Measurements from ENCODE around the gene HRH2. TPM values are rescaled to one million over a fixed set of nuclear protein-coding genes. Genes with fewer than 3 reads are reported as not detected.

Gene HRH2
- total RNA-seq, 3 donors from 2014 or later (not counting 1 experiment from before 2014, with no cell fraction given): 1.4 to 13.9 (median 3.1) TPM

- peaks cover 7 to 13% of the 10 kb centered on the region in 2 donors for H3K27me3 Mint-ChIP-seq (ENCODE audit: low read depth in 2 of 2)
- 91% methylated on average over 14 of the region's 14 CpGs for WGBS (ENCODE audit: insufficient coverage)
These were observed 29.4 kb downstream of the HRH2 start for GRCh38 chr5:175687231-175687701.

GRCh38 chr5:175688352-175689146, 30.7 kb downstream of the HRH2 start:
- no peaks in the 10 kb centered on the region for H3K36me3 Mint-ChIP-seq

More at GRCh38 chr5:175687231-175687701, 29.4 kb downstream of the HRH2 start:
- H3K27ac ChIP-seq (ENCODE audit: low read length): no peak overlapping the region
- no peak for TF ChIP-seq CTCF (IDR thresholded peaks at IDR 0.05)
- Mint-ChIP-seq H3K36me3 (no peaks in the 10 kb centered on the region), H3K4me1 (peaks cover 0 to 3% of the 10 kb centered on the region in 2 donors), H3K27ac (no peak overlapping the region), H3K4me3 (no peak overlapping the region), H3K9me3 (no peaks in the 10 kb centered on the region)
- DNase-seq (no peak), ATAC-seq (no peak)
- H3K4me3 ChIP-seq (ENCODE audit: low read length): no peak overlapping the region
- intact Hi-C loops (cut with micrococcal nuclease): no loop called here
- H3K36me3 ChIP-seq (ENCODE audit: control insufficient read depth, insufficient read depth, low read length): no peaks in the 10 kb centered on the region
- no peaks in the 10 kb centered on the region for H3K9me3 ChIP-seq (ENCODE audit: control insufficient read depth, insufficient read depth, low read length)
- H3K27me3 ChIP-seq (ENCODE audit: control insufficient read depth, insufficient read depth, low read length): no peaks in the 10 kb centered on the region
- H3K4me1 ChIP-seq (ENCODE audit: control insufficient read depth, insufficient read depth, low read length): peaks cover 12% of the 10 kb centered on the region

GRCh38 chr5:175689147-175689991, 31.5 kb downstream of the HRH2 start:
- no peak overlapping the region for H3K4me3 ChIP-seq (ENCODE audit: low read length)
- WGBS (ENCODE audit: insufficient coverage): 55% methylated on average over 8 of the region's 9 CpGs
- H3K27me3 Mint-ChIP-seq (ENCODE audit: low read depth in 2 of 2): peaks cover 12 to 13% of the 10 kb centered on the region in 2 donors
- TF ChIP-seq CTCF (IDR thresholded peaks at IDR 0.05): no peak
- no peaks in the 10 kb centered on the region for H3K27me3 ChIP-seq (ENCODE audit: control insufficient read depth, insufficient read depth, low read length)
- H3K4me3 Mint-ChIP-seq: no peak overlapping the region
- H3K4me1 ChIP-seq (ENCODE audit: control insufficient read depth, insufficient read depth, low read length): peaks cover 18% of the 10 kb centered on the region
- H3K36me3 Mint-ChIP-seq: no peaks in the 10 kb centered on the region
- H3K9me3 Mint-ChIP-seq: no peaks in the 10 kb centered on the region
- H3K36me3 ChIP-seq (ENCODE audit: control insufficient read depth, insufficient read depth, low read length): no peaks in the 10 kb centered on the region
- peaks cover 0 to 3% of the 10 kb centered on the region in 2 donors for H3K4me1 Mint-ChIP-seq
- H3K27ac ChIP-seq (ENCODE audit: low read length): peak overlapping the region; percentile 8
- intact Hi-C loops (cut with micrococcal nuclease): no loop called here
- ATAC-seq (peak in 2 of 3 donors; percentile 21 to 59), DNase-seq (peak in 1 of 2 donors; percentile 11)
- no peak overlapping the region for H3K27ac Mint-ChIP-seq
- H3K9me3 ChIP-seq (ENCODE audit: control insufficient read depth, insufficient read depth, low read length): no peaks in the 10 kb centered on the region

More at GRCh38 chr5:175688352-175689146, 30.7 kb downstream of the HRH2 start:
- ATAC-seq (no peak), DNase-seq (no peak)
- intact Hi-C loops (cut with micrococcal nuclease): no loop called here
- 89% methylated on average over 12 of the region's 12 CpGs for WGBS (ENCODE audit: insufficient coverage)
- Histone ChIP-seq H3K4me3 (ENCODE audit: low read length) (no peak overlapping the region), H3K4me1 (ENCODE audit: control insufficient read depth, insufficient read depth, low read length) (peaks cover 12% of the 10 kb centered on the region), H3K36me3 (ENCODE audit: control insufficient read depth, insufficient read depth, low read length) (no peaks in the 10 kb centered on the region), H3K9me3 (ENCODE audit: control insufficient read depth, insufficient read depth, low read length) (no peaks in the 10 kb centered on the region), H3K27me3 (ENCODE audit: control insufficient read depth, insufficient read depth, low read length) (no peaks in the 10 kb centered on the region), H3K27ac (ENCODE audit: low read length) (no peak overlapping the region)
- H3K9me3 Mint-ChIP-seq: no peaks in the 10 kb centered on the region
- no peak overlapping the region for H3K27ac Mint-ChIP-seq
- no peak for TF ChIP-seq CTCF (IDR thresholded peaks at IDR 0.05)
- no peak overlapping the region for H3K4me3 Mint-ChIP-seq
- peaks cover 0 to 3% of the 10 kb centered on the region in 2 donors for H3K4me1 Mint-ChIP-seq
- H3K27me3 Mint-ChIP-seq (ENCODE audit: low read depth in 2 of 2): peaks cover 8 to 13% of the 10 kb centered on the region in 2 donors
